ENCODE data around the gene TLE3.

Gene TLE3

GRCh38 chr15:70002897-70003296 is 94.8 kb downstream of the TLE3 start:
- DNase-seq (ENCODE audit: low read depth), result no peak

DNA sequence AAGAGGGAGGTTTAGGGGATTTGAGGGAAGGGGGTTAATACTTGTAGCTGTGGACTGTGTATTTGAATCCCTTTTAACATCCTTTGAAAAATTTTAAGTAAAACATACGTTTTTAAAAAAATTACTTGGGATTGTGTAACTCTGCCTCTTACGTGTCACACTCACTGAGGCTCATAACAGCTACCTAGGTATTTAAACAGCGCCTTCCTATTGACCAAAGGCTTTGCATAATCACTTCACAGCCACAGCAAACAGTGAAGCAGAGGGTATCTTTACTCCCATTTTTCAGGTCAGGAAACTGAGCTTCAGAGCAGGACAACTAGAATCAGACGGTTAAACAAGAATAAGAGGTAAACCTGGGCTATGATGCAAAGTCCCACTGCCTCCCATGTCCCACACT is 95.9 kb downstream of the TLE3 start:
- DNase-seq (ENCODE audit: low read depth), result no peak

- no peak for DNase-seq (ENCODE audit: low read depth)
Measured at GRCh38 chr15:69999392-70000085, 98.2 kb downstream of the TLE3 start.

DNA sequence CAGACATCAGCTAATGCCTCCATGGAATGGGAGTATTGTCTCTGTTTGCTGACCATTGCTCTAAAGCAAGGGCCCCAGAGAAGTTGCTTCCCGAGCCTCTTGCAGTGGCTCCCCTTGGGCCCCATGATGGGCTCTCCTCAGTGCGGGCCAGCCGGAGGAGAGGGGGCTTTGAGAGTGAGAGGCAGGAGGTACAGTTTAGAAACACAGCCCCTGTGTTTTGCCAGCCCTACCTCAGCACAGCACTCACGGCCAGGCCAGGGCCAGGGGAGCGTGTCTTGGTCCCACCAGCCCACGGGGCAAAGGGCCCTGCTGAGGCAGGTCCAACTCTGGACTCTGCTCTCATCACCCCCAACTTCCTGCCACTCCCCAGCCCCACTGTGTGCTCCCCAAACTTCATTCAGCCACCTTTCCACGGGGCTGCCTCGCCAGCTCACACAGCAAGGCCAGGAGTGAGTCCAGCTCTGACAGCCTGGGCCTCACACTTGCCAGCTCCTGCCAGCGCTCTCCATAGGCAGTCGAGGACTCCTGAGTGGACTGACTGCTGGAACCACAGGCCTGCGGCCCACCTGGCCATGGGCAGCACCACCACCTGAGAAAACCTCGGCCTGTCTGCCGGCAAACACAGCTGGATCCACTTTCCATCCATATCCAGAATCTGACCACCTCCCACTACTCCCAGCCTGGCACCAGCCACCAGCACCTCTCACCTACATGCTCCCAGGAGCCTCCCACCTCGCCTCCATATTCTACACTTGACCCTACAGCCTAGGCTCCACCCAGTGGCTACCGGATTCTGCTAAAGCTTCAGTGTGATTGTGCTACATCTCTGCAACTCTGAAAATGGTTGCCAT is 99.0 kb downstream of the TLE3 start:
- no peak for DNase-seq (ENCODE audit: low read depth)

DNA sequence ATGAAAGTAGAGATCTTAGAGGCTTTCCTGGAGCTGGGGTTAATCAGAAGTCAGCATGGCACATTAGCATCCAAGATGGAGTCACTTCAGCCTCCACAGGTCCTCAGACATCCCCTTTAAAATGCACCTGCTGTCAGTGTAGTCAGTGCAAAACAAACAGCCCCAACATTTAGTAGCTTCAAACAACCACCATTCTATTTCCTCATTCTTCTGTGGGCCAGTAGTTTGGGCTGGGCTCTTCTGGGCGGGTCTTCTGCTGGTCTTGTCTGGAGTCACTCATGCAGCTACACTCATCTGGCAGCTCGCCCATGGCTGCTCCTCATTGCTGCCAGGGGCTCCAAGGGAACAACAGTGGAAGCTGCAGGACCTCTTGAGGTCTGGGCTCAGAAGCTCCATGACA is 99.9 kb downstream of the TLE3 start:
- DNase-seq (ENCODE audit: low read depth), result no peak
